GM12865 (cell line): ENCODE results near the gene SPNS3.

Experiments
- DNase-seq: peaks from one replicate; pipeline ENCODE4 v3.0.0; 2010; ENCODE audit warnings: low read depth
- H3K4me3 ChIP-seq: 2 replicates; pipeline ENCODE4 v1.5.1; 2011; ENCODE audit warnings: mild to moderate bottlenecking, low read depth, low read length, control low read depth
- TF ChIP-seq, protein P1 (sequence below): IDR thresholded peaks from 2 replicates; pipeline ENCODE4 v1.5.1; 2011; ENCODE audit warnings: low read length, control low read depth, low read depth, inconsistent platforms; ENCODE audit not compliant: insufficient read depth; ENCODE audit errors: missing control alignments

SPNS3 gene, protein sequence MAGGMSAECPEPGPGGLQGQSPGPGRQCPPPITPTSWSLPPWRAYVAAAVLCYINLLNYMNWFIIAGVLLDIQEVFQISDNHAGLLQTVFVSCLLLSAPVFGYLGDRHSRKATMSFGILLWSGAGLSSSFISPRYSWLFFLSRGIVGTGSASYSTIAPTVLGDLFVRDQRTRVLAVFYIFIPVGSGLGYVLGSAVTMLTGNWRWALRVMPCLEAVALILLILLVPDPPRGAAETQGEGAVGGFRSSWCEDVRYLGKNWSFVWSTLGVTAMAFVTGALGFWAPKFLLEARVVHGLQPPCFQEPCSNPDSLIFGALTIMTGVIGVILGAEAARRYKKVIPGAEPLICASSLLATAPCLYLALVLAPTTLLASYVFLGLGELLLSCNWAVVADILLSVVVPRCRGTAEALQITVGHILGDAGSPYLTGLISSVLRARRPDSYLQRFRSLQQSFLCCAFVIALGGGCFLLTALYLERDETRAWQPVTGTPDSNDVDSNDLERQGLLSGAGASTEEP

DNA sequence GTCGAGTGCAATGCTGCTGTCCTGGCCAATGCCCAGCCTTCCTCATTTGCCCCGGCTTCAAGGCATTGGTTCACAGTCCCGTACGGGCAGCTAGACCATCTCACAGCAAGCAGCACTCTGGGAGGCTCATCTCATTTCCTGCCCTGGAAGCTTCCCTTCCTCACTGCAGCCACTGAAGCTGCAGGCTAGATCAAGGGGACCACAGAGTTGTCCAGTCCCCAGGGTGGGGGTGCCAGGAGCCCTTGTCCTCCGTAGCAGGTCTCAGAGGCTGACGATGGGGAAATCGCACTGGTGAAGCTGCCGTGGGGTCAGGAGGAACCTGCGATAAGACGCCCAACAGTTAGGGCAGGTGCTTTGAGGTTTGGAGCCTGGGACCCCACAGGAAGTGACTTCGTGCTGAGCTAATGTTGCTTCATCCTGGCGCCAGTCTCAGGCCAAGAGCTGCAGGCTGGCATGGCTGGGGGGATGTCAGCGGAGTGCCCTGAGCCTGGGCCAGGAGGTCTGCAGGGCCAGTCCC, at the start of gene SPNS3:
Gene SPNS3, plus strand, starts transcription at position 426 of the 517 bp plus-strand sequence. Its CDS starts 28 bp downstream, at position 454.
- peak; percentile 52 for DNase-seq
- TF ChIP-seq, protein P1, sequence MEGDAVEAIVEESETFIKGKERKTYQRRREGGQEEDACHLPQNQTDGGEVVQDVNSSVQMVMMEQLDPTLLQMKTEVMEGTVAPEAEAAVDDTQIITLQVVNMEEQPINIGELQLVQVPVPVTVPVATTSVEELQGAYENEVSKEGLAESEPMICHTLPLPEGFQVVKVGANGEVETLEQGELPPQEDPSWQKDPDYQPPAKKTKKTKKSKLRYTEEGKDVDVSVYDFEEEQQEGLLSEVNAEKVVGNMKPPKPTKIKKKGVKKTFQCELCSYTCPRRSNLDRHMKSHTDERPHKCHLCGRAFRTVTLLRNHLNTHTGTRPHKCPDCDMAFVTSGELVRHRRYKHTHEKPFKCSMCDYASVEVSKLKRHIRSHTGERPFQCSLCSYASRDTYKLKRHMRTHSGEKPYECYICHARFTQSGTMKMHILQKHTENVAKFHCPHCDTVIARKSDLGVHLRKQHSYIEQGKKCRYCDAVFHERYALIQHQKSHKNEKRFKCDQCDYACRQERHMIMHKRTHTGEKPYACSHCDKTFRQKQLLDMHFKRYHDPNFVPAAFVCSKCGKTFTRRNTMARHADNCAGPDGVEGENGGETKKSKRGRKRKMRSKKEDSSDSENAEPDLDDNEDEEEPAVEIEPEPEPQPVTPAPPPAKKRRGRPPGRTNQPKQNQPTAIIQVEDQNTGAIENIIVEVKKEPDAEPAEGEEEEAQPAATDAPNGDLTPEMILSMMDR: no peak
- peak within 1 kb of the TSS; percentile 1; the same call in 1 of the 2 replicates for H3K4me3 ChIP-seq

DNA sequence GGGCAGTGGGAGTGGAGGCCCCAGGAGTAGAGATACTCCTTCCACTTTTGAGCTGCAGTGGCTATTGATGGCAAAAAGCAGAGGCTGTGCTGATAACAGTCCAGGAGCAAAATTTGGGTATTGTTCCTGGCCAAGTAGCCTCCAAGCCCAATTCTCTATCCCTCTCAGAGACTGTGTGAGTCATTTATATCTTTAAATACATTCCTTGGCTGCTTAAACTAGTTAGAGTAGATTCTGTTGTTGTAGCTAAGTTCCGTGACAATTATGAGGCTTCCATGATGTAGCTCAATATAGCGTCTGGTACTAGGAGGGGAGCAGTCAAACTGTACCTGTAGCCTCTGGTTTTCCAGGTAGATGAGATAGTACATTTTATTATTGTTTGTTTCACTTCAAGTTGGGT, 47.3 kb upstream of the SPNS3 start:
- TF ChIP-seq, protein P1: no peak
- no peak overlapping the region for H3K4me3 ChIP-seq
- no peak for DNase-seq

DNA sequence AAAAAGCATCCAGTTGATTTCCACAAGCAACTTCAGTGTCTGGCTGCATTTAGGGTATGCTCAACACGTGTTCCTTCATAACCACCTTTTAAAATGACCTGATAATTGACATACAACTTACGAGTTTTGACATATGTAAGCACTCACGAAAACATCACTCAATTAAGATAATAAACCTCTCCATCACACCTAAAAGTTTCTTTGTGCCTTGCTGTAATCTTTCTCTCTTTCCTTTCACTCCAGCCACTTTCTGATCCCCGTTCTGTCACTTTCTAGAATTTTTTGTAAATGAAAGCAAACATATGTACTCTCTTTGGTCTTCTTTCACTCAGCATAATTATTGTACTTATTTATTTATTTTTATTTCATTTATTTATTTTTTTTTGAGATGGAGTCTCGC, 46.6 kb upstream of the SPNS3 start:
- DNase-seq: no peak
- H3K4me3 ChIP-seq: no peak overlapping the region
- TF ChIP-seq, protein P1: no peak

DNA sequence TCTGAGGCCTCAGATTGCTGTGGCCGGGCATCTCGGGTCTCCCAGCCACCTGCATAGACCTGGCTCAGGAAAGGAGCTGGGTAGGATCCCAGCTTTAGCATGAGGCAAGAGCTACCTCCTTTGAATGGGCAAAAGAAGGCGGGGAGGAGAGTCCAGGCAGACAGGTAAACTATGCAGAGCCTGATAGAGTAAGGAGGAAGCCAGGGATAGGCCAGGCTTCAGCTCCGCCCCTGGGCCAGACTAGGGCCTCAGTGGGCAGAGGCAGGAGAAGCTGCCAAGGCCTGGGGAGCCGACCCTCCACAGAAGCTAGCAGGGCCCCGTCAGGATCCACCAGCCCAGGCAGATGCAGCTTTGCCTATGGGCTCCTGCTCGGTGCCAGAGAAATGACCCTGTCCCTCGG, 44.7 kb upstream of the SPNS3 start:
- TF ChIP-seq, protein P1: no peak
- no peak overlapping the region for H3K4me3 ChIP-seq
- no peak for DNase-seq

DNA sequence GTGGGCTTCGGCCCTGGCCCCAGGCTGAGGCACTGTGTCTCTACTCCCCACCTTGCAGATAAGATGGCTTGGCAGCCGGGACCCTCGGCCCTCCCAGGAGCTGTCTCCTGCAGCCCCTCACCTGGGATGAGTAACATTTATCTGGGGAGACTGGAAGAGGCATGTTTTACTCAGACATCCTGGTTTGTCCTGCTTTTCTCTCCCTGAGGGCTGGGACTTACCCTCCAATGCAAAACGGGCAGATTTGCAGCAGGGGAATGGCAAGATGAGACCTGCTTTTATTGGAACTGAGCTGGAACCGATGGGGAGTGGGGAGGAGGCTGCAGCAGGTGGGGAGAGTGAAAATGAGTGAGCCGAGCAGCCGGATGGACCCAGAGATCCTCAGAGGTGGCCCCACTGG, 39.9 kb upstream of the SPNS3 start:
- H3K4me3 ChIP-seq: peak overlapping the region; percentile 59
- peak; percentile 50 for DNase-seq
- TF ChIP-seq, protein P1: no peak

DNA sequence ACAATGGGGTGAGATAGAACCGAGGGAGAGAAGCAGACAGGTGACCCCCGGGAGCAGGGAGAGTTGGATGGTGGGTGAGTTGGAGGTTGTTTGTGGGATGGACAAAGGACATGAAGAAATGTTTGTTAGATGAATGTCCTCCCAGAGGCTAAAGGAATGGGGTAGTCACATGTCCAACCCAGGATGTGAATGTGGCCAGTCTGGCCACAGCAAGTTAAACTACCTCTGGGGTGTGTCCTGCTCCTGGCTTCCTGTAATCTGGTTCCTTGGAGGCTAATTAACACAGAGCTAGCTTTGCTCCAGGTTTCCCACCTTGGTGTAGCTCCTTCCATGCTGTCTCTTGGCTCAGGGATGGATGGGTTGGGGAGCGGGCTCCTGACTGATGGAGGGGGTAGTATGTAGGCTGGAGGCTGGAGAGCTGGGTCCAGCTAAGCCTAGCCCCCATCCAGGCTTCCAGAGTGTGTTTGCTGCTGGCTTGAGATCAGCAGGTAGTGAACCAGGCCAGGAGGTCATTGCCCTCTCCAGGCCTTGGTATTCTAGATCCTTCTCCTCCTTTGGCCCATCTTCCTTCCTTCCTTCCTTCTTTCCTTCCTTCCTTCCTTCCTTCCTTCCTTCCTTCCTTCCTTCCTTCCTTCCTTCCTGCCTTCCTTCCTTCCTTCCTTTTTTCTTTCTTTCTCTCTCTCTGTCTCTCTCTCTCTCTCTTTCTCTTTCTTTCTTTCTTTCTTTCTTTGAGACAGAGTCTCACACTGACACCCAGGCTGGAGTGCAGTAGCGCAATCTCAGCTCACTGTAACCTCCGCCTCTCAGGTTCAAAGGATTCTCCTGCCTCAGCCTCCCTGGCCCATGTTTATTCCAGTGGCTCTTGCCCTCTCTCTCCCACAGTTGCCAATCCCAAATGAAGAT, 39.3 kb upstream of the SPNS3 start:
- peak overlapping the region; percentile 59 for H3K4me3 ChIP-seq
- TF ChIP-seq, protein P1: no peak
- DNase-seq: peak; percentile 75
